Endothelial cell of umbilical vein (primary cell): ENCODE data around the gene RNU5D-1. TPM values are rescaled to one million over a fixed set of nuclear protein-coding genes. Genes with fewer than 3 reads are reported as not detected.

Experiments
- BruUV-seq: library from RNA; stranded (reverse); fragments of 400-500 nt; replicated peaks from 2 replicates; lab custom pipeline; 2021; lab: Mats Ljungman, UMichigan
- CTCF ChIA-PET: fragments of 300-600, 350-600 bp; sonication (Branson Sonifier 250); formaldehyde crosslinking; loops from one replicate; lab custom pipeline; 2021; ENCODE audit warnings: antibody characterized with exemption, inconsistent platforms; lab: Charles Lee
- POLR2A ChIA-PET: fragments of 300-600, 350-600 bp; sonication (Branson Sonifier 250); formaldehyde crosslinking; loops from one replicate; lab custom pipeline; 2021; ENCODE audit warnings: antibody characterized with exemption, inconsistent platforms; lab: Charles Lee
- DNase-seq: peaks from one replicate; pipeline ENCODE4 v3.0.0-alpha.2; 2011; ENCODE audit warnings: low read depth, low spot score
- FAIRE-seq: peaks from 2 replicates; lab custom pipeline; 2011; peaks lifted over from hg19 to GRCh38; lab: Jason Lieb, UNC
- H2AFZ ChIP-seq: 2 replicates; pipeline ENCODE4 v1.6.0; 2012; ENCODE audit warnings: low read depth, low read length, control low read depth, inconsistent platforms
- H3K27ac ChIP-seq: 2 replicates; pipeline ENCODE4 v1.5.1; 2011; ENCODE audit warnings: low read depth, mild to moderate bottlenecking, control low read depth, low read length, moderate library complexity; ENCODE audit not compliant: insufficient read depth
- H3K27me3 ChIP-seq, 2 experiments: 2 replicates each; pipeline versions ENCODE4 v1.6.0 to v1.6.1; 2011; ENCODE audit warnings: low read length in 2 of 2, mixed read lengths in 1 of 2; ENCODE audit not compliant: control insufficient read depth in 2 of 2, insufficient read depth in 2 of 2
- H3K36me3 ChIP-seq, 2 experiments: 2 replicates in 1 of 2; 3 replicates in 1 of 2; pipeline ENCODE4 v1.5.1; 2011; ENCODE audit warnings: low read length in 2 of 2, mild to moderate bottlenecking in 1 of 2, moderate library complexity in 1 of 2; ENCODE audit not compliant: control insufficient read depth in 2 of 2, insufficient read depth in 2 of 2; ENCODE audit errors: extremely low read depth in 1 of 2
- H3K4me1 ChIP-seq: 3 replicates; pipeline ENCODE4 v1.5.1; 2011; ENCODE audit warnings: mild to moderate bottlenecking, low read length; ENCODE audit not compliant: control insufficient read depth, insufficient read depth; ENCODE audit errors: extremely low read depth
- H3K4me2 ChIP-seq: 2 replicates; pipeline ENCODE4 v1.6.1; 2011; ENCODE audit warnings: low read length, control low read depth, mixed read lengths; ENCODE audit not compliant: insufficient read depth
- H3K4me3 ChIP-seq, 3 experiments: fragments of 200-600 bp in 1 of 3; sonication (generic), shearing (Covaris generic) in 1 of 3; replicated peaks in 1 of 3; 2 replicates each; pipeline ENCODE4 v1.5.1; 2011 to 2016; ENCODE audit warnings: control low read depth in 3 of 3, low read length in 3 of 3, mild to moderate bottlenecking in 2 of 3, inconsistent platforms in 1 of 3, low read depth in 1 of 3, moderate library complexity in 1 of 3; ENCODE audit not compliant: insufficient read depth in 1 of 3
- H3K79me2 ChIP-seq: 2 replicates; pipeline ENCODE4 v1.6.0; 2012; ENCODE audit warnings: low read length, inconsistent platforms; ENCODE audit not compliant: control insufficient read depth, insufficient read depth
- H3K9ac ChIP-seq: replicated peaks from 2 replicates; pipeline ENCODE3; 2011; ENCODE audit warnings: low read length, control low read depth; ENCODE audit not compliant: insufficient read depth; ENCODE audit errors: extremely low read depth
- H3K9me1 ChIP-seq: replicated peaks from 3 replicates; pipeline ENCODE4 v1.6.0; 2011; ENCODE audit warnings: mild to moderate bottlenecking, low read length; ENCODE audit not compliant: control insufficient read depth, insufficient read depth; ENCODE audit errors: extremely low read depth
- H3K9me3 ChIP-seq: replicated peaks from 2 replicates; pipeline ENCODE4 v1.5.1; 2012; ENCODE audit warnings: low read length, inconsistent platforms; ENCODE audit not compliant: control insufficient read depth, insufficient read depth
- H4K20me1 ChIP-seq: replicated peaks from 2 replicates; pipeline ENCODE3; 2011; ENCODE audit warnings: mild to moderate bottlenecking, low read length; ENCODE audit not compliant: control insufficient read depth, insufficient read depth; ENCODE audit errors: extremely low read depth
- EZH2 ChIP-seq: IDR thresholded peaks from 2 replicates; pipeline ENCODE4 v1.6.1; 2012; ENCODE audit warnings: borderline replicate concordance, low read depth, mild to moderate bottlenecking, moderate library complexity, low read length, inconsistent platforms; ENCODE audit not compliant: severe bottlenecking
- FOS ChIP-seq: IDR thresholded peaks from 2 replicates; pipeline ENCODE4 v1.6.1; 2011; ENCODE audit warnings: mild to moderate bottlenecking, low read length, moderate library complexity, borderline replicate concordance; ENCODE audit not compliant: insufficient read depth
- GATA2 ChIP-seq: IDR thresholded peaks from 2 replicates; pipeline ENCODE4 v1.7.0; 2011; ENCODE audit warnings: low read depth, mild to moderate bottlenecking, moderate library complexity, mixed read lengths, low read length; ENCODE audit not compliant: insufficient read length, insufficient read depth
- JUN ChIP-seq: IDR thresholded peaks from 2 replicates; pipeline ENCODE4 v1.6.1; 2011; ENCODE audit warnings: borderline replicate concordance, low read depth; ENCODE audit not compliant: insufficient read length, insufficient read depth
- MYC ChIP-seq: IDR thresholded peaks from one replicate; pipeline ENCODE4 v1.6.1; 2011; ENCODE audit warnings: mild to moderate bottlenecking, low read depth, low read length
- POLR2A ChIP-seq: IDR thresholded peaks from 2 replicates; pipeline ENCODE4 v1.6.1; 2012; ENCODE audit warnings: low read depth, mild to moderate bottlenecking, control low read depth, low read length
- POLR2AphosphoS5 ChIP-seq: IDR thresholded peaks from 2 replicates; pipeline ENCODE4 v1.6.1; 2012; ENCODE audit warnings: low read depth, mild to moderate bottlenecking, control low read depth, low read length, moderate library complexity; ENCODE audit not compliant: insufficient read depth
- dilution Hi-C: fragments of 300-500 bp; cut with MboI; formaldehyde crosslinking; loops from one replicate; pipeline ENCODE4 v1.15.0; 2019; ENCODE audit warnings: low sequenced_read_pairs; ENCODE audit not compliant: extremely low pct_ligation_motif_present
- intact Hi-C: fragments of 100-400 bp; cut with micrococcal nuclease; formaldehyde crosslinking; loops from one replicate; pipeline ENCODE4 v1.10.0; 2022
- polyA plus RNA-seq, 4 experiments: library from polyadenylated mRNA; depleted of rRNA in 3 of 4; stranded (reverse) in 3 of 4; unstranded in 1 of 4; fragments of >200 nt; gene quantifications; 2 replicates each; pipeline versions ENCODE4 v1.2.1 to v1.2.3, GENCODE V29; 2011 to 2012; ENCODE audit warnings: missing spikeins in 1 of 4
- total RNA-seq: library from RNA; stranded (reverse); gene quantifications from 2 replicates; pipeline ENCODE4 v1.2.3, GENCODE V29; 2021
- TF ChIP-seq, protein P1 (sequence below): IDR thresholded peaks from 2 replicates; pipeline ENCODE4 v1.6.1; 2011; ENCODE audit not compliant: insufficient read depth, insufficient read length
- TF ChIP-seq, protein P2 (sequence below), 2 donors: IDR thresholded peaks; 1 replicate in 1 of 2; 2 replicates in 1 of 2; pipeline ENCODE4 v1.5.1; 2011; ENCODE audit warnings: low read length in 2 of 2, mild to moderate bottlenecking in 2 of 2, moderate library complexity in 2 of 2, control low read depth in 1 of 2, inconsistent platforms in 1 of 2, low read depth in 1 of 2; ENCODE audit not compliant: insufficient read depth in 1 of 2; ENCODE audit errors: extremely low read depth in 1 of 2

RNU5D-1 gene
- total and polyA plus RNA-seq, 2 donors (not counting 3 experiments of a cell fraction or from before 2014, with no cell fraction given): not detected

DNA sequence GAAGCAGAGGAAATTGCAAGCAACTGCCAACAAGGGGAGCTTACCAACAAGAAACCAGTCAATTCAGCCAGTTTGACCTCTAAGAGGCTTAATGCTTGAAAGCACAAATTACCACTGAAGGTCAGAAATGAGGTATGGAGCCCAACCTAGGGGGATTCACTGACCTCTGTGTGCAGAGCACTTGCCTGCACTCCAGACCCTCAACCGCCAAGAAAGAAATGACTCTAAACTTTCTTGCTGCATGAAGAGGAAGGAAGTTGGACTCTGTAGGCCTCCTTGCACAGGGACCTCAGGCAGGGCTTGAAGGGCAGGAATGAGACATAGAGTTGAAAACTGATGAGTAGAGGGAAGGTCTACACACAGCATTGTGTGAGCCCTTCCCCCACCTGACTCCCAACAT is 46.4 kb downstream of the RNU5D-1 start:
- no peak for TF ChIP-seq FOS
- TF ChIP-seq MYC: no peak
- TF ChIP-seq POLR2A: no peak
- TF ChIP-seq JUN: no peak
- TF ChIP-seq, protein P1, sequence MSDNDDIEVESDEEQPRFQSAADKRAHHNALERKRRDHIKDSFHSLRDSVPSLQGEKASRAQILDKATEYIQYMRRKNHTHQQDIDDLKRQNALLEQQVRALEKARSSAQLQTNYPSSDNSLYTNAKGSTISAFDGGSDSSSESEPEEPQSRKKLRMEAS: no peak
- TF ChIP-seq POLR2AphosphoS5: no peak
- TF ChIP-seq EZH2: no peak
- TF ChIP-seq, protein P2, sequence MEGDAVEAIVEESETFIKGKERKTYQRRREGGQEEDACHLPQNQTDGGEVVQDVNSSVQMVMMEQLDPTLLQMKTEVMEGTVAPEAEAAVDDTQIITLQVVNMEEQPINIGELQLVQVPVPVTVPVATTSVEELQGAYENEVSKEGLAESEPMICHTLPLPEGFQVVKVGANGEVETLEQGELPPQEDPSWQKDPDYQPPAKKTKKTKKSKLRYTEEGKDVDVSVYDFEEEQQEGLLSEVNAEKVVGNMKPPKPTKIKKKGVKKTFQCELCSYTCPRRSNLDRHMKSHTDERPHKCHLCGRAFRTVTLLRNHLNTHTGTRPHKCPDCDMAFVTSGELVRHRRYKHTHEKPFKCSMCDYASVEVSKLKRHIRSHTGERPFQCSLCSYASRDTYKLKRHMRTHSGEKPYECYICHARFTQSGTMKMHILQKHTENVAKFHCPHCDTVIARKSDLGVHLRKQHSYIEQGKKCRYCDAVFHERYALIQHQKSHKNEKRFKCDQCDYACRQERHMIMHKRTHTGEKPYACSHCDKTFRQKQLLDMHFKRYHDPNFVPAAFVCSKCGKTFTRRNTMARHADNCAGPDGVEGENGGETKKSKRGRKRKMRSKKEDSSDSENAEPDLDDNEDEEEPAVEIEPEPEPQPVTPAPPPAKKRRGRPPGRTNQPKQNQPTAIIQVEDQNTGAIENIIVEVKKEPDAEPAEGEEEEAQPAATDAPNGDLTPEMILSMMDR (IDR thresholded peaks at IDR 0.05; ENCODE audit: extremely low read depth in 1 of 2, insufficient read depth in 1 of 2, low read depth in 1 of 2, low read length in 2 of 2): no peak
- TF ChIP-seq GATA2: no peak
- BruUV-seq: no TSS peak
- H3K4me1 ChIP-seq: no peaks in the 10 kb centered on the region
- no peaks in the 10 kb centered on the region for H3K9me3 ChIP-seq
- ChIA-PET CTCF (interaction anchor here (1.1 to 1.9 kb wide), 3 partner anchors 10 to 32 kb away, joined by 3 to 5 read pairs (median 4); partner anchors contain the start of genes ARMH1 and TMEM53), POLR2A (no interaction called here)
- peaks cover 0 to 5% of the 10 kb centered on the region in 2 experiments for H3K27me3 ChIP-seq
- no peak overlapping the region for H3K4me3 ChIP-seq
- dilution Hi-C loops: no loop called here
- DNase-seq: no peak
- H3K36me3 ChIP-seq: no peaks in the 10 kb centered on the region
- no peak overlapping the region for H3K4me2 ChIP-seq
- no peak overlapping the region for H3K27ac ChIP-seq
- no peak for FAIRE-seq
- H3K9me1 ChIP-seq: no peaks in the 10 kb centered on the region
- H4K20me1 ChIP-seq: no peaks in the 10 kb centered on the region
- intact Hi-C loops: no loop called here
- H2AFZ ChIP-seq: no peak overlapping the region
- no peaks in the 10 kb centered on the region for H3K79me2 ChIP-seq
- H3K9ac ChIP-seq: no peak overlapping the region
